B cell (primary cell): ENCODE data around the gene ITGB2.

Experiments
- EZH2 ChIP-seq: IDR thresholded peaks from 2 replicates; pipeline ENCODE4 v1.6.1; 2012; ENCODE audit warnings: borderline replicate concordance, low read depth, mild to moderate bottlenecking, moderate library complexity, low read length; ENCODE audit not compliant: insufficient read depth, poor library complexity, severe bottlenecking
- TF ChIP-seq, protein P1 (sequence below): fragments of 200-600 bp; IDR thresholded peaks from one replicate; pipeline ENCODE4 v1.8.0; 2022; ENCODE audit warnings: antibody characterized with exemption, mild to moderate bottlenecking

GRCh38 chr21:44962403-44962966 lies 41.8 kb upstream of the ITGB2 start:
- TF ChIP-seq, protein P1, sequence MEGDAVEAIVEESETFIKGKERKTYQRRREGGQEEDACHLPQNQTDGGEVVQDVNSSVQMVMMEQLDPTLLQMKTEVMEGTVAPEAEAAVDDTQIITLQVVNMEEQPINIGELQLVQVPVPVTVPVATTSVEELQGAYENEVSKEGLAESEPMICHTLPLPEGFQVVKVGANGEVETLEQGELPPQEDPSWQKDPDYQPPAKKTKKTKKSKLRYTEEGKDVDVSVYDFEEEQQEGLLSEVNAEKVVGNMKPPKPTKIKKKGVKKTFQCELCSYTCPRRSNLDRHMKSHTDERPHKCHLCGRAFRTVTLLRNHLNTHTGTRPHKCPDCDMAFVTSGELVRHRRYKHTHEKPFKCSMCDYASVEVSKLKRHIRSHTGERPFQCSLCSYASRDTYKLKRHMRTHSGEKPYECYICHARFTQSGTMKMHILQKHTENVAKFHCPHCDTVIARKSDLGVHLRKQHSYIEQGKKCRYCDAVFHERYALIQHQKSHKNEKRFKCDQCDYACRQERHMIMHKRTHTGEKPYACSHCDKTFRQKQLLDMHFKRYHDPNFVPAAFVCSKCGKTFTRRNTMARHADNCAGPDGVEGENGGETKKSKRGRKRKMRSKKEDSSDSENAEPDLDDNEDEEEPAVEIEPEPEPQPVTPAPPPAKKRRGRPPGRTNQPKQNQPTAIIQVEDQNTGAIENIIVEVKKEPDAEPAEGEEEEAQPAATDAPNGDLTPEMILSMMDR = no peak
- TF ChIP-seq EZH2 = no peak
